Activated gamma-delta T cell (primary cell): ENCODE data around the gene CEP152.
"Not testable (repeated sequence)": the region's sequence is repeated elsewhere in the genome, so short reads cannot be mapped to it uniquely, and the experiment has no call there.

Experiments used
- DNase-seq: peaks from one replicate; lab custom pipeline; 2025; lab: John Stamatoyannopoulos, UW

Gene CEP152

GRCh38 chr15:48811325-48811958 lies 573 bp upstream of the CEP152 start:
- DNase-seq, result no peak

- no peak for DNase-seq
These were observed 4.7 kb downstream of the CEP152 start for GRCh38 chr15:48806151-48806550.

GRCh38 chr15:48805591-48805990 lies 5.3 kb downstream of the CEP152 start:
- no peak for DNase-seq

DNA sequence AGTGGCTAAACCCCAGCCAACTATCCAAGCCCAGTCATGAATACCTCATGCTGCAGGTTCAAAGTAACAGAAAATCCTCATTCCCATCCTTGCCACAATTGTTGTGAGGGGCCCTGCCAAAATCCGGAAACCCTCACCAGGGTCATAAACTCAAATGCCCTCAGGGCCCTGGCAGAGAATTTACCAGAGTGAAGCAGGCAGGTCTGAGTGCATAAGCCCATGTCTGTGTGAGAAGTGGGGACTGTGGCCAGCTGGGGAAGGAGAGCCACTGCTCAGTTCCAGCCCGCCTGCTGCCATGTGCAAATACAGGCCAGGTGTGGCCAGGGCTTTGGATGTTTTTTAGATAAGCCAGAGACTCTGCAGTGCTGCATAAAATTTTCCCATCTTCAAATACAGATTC lies 7.0 kb downstream of the CEP152 start:
- DNase-seq, result no peak

GRCh38 chr15:48802867-48803266 lies 8.0 kb downstream of the CEP152 start:
- DNase-seq, result no peak

GRCh38 chr15:48802257-48802656 lies 8.6 kb downstream of the CEP152 start:
- DNase-seq, result no peak

- no peak for DNase-seq
These were observed 9.9 kb downstream of the CEP152 start for GRCh38 chr15:48800811-48801455.

DNA sequence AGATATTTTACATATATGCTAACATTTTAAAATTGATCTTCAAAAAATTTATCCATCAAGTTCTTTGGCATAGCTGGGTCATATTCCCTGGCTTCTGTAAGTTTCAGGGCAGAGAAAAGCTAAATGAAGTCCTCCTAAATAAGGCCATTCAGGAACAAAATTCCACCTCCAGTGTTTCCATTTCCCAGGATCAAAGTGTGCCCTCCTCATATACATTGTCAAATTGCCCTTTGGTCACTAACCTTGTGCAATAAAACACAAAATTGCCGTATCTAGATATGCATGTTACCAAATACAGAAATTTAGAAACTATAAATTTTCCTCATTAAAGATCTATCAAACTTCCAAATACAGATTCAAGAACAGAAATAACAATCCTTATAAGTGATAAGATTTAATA lies 10.6 kb downstream of the CEP152 start:
- DNase-seq, result no peak

DNA sequence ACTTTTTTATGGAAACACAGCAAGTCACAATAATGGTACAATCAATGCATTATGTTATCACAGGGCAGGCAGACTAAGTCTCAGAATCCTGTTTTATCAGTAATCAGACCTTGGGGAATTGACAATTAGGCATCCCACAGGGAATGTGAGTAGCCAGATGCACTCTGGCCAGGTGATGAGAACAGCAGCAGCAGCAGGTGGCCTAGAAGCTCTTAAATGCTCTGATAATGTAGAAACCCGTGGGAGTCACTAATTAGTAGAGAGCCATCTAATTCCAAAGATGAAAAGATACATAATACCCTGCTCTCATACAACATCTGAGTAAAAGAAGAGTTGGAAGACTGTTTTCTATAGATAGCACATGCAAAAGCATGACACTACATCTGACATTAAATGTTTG lies 12.6 kb downstream of the CEP152 start:
- DNase-seq, result no peak

- no peak for DNase-seq
These were observed 13.9 kb downstream of the CEP152 start for GRCh38 chr15:48796930-48797329.

- DNase-seq, result no peak
These were observed 14.3 kb downstream of the CEP152 start for GRCh38 chr15:48796521-48796920.

GRCh38 chr15:48795901-48796300 lies 15.0 kb downstream of the CEP152 start:
- no peak for DNase-seq

GRCh38 chr15:48794697-48795134 lies 16.2 kb downstream of the CEP152 start:
- no peak for DNase-seq

- no peak for DNase-seq
These were observed 18.5 kb downstream of the CEP152 start for GRCh38 chr15:48792408-48792807.

GRCh38 chr15:48790466-48791115 lies 20.3 kb downstream of the CEP152 start:
- DNase-seq, result not testable (repeated sequence)

DNA sequence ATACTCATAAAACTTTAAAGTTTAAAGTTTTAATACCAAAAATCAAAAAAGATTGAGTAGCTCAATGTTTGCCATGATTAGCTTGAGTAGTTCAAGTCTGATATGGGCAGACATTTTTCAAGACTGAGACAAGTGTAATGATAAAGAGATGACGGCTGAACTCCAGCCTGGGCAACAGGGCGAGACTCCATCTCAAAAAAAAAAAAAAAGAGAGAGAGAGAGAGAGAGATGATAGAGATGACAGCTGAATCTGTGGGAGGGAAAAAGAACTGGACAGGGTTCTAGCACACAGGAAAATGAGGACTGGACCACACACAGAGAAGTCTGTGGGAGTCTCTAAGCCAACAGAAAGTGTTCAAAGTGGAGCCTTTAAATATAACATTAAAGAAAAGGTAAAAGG lies 25.2 kb downstream of the CEP152 start:
- no peak for DNase-seq

GRCh38 chr15:48785195-48785594 lies 25.7 kb downstream of the CEP152 start:
- DNase-seq, result no peak

GRCh38 chr15:48784756-48785155 lies 26.1 kb downstream of the CEP152 start:
- no peak for DNase-seq

DNA sequence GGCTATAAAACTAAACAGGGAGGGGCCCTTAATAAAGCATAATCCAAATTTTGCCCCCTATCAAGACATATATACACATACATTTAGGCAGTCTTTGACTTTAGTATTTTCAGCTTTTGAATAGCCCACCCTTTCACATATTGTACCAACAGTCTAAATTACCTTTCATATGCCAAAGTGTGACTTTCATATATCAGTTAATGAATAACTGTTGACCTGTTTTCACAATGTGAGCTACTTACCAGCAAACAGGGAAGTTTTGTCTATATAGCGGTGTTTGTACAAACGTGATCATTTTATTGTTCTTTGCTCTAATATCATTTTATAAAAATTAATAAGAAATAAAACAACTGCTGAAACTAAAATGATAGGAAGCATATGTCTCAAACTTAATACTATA lies 28.0 kb downstream of the CEP152 start:
- no peak for DNase-seq

DNA sequence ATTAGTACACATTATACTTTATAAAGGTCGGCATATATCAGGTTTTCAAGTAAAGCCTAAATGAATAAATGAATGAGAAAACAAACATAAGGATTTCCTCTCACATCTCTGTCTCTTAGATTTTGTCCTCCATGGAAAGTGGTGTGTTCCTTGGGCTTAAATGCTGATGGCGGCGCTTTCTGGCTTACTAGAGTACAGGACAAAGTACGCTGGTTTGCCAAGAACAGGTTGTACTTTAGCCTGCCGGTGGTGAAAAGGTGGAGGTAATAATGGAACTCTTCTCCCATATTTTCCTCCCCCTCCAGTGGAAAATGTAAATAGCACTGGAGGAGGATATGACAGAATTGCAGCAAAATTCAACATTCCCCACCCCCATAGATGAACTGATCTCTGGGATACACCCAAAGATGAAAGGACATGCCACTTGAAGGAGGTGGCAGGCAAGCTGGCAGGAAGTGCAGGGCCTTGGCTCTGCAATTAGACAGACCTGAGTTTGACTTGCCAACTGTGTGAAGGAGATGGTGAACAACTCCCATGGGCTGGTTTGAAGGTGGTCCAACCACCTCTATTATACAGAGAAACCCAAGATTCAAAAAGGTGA lies 29.3 kb downstream of the CEP152 start:
- no peak for DNase-seq

- no peak for DNase-seq
These were observed 29.9 kb downstream of the CEP152 start for GRCh38 chr15:48781017-48781416.

- DNase-seq, result no peak
These were observed 32.5 kb downstream of the CEP152 start for GRCh38 chr15:48778331-48778730.
